Activated CD8-positive, alpha-beta memory T cell treated with anti-CD3 and anti-CD28 coated beads for 48 hours (primary cell): ENCODE data around the gene MUCL3.
"Not testable (repeated sequence)": the region's sequence is repeated elsewhere in the genome, so short reads cannot be mapped to it uniquely, and the experiment has no call there.

Experiments
- DNase-seq, 3 experiments: peaks; one replicate each; pipeline ENCODE4 v3.0.0-alpha.2; 2020; ENCODE audit warnings: low read depth in 2 of 3, low spot score in 2 of 3

Gene MUCL3

GRCh38 chr6:30940361-30940986, at the start of gene MUCL3:
Gene MUCL3 (plus strand): TSS chr6:30940973. CDS start chr6:30941000, 27 bp downstream.
- no peak for DNase-seq

GRCh38 chr6:30891450-30891723, 49.4 kb upstream of the MUCL3 start:
- no peak for DNase-seq

GRCh38 chr6:30891816-30892538, 48.8 kb upstream of the MUCL3 start:
- DNase-seq: no peak

- no peak for DNase-seq
Measured at GRCh38 chr6:30893001-30893591, 47.7 kb upstream of the MUCL3 start.

- DNase-seq: no peak
Measured at GRCh38 chr6:30893666-30894065, 47.1 kb upstream of the MUCL3 start.

GRCh38 chr6:30894381-30894780, 46.4 kb upstream of the MUCL3 start:
- DNase-seq: no peak

- no peak for DNase-seq
Measured at GRCh38 chr6:30894935-30895334, 45.8 kb upstream of the MUCL3 start.

- DNase-seq: no peak
Measured at GRCh38 chr6:30895343-30895742, 45.4 kb upstream of the MUCL3 start.

- DNase-seq: no peak
Measured at GRCh38 chr6:30896541-30896940, 44.2 kb upstream of the MUCL3 start.

- DNase-seq: no peak
Measured at GRCh38 chr6:30897882-30898281, 42.9 kb upstream of the MUCL3 start.

GRCh38 chr6:30898750-30899360, 41.9 kb upstream of the MUCL3 start:
- DNase-seq: no peak

GRCh38 chr6:30900863-30901417, 39.8 kb upstream of the MUCL3 start:
- DNase-seq: no peak

GRCh38 chr6:30901436-30901835, 39.3 kb upstream of the MUCL3 start:
- DNase-seq: no peak

- DNase-seq: not testable (repeated sequence)
Measured at GRCh38 chr6:30902196-30902595, 38.6 kb upstream of the MUCL3 start.

- DNase-seq: no peak
Measured at GRCh38 chr6:30902709-30903108, 38.1 kb upstream of the MUCL3 start.

GRCh38 chr6:30903236-30903635, 37.5 kb upstream of the MUCL3 start:
- DNase-seq: no peak

- DNase-seq: not testable (repeated sequence)
Measured at GRCh38 chr6:30907290-30907757, 33.4 kb upstream of the MUCL3 start.

- peak; percentile 62 to 87 (median 86) for DNase-seq
Measured at GRCh38 chr6:30907758-30908591, 32.8 kb upstream of the MUCL3 start, which contains the start of gene GTF2H4. Gene GTF2H4 (plus strand): TSS chr6:30908207.

- no peak for DNase-seq
Measured at GRCh38 chr6:30908700-30909099, 32.1 kb upstream of the MUCL3 start.

- DNase-seq: not testable (repeated sequence)
Measured at GRCh38 chr6:30910473-30910872, 30.3 kb upstream of the MUCL3 start.
